Right ventricle myocardium superior (tissue), 1 donor: ENCODE results near the gene SLC10A4. TPM values are rescaled to one million over a fixed set of nuclear protein-coding genes. Genes with fewer than 3 reads are reported as not detected.
A peak's percentile ranks its signal among the peaks of the same experiment; 100 is the strongest.

Experiments used
- ATAC-seq: fragments of 200-7000 bp; cut with Tn5 transposase; one replicate; pipeline ENCODE4 v1.9.1; 2020; ENCODE audit warnings: mild to moderate bottlenecking; ENCODE audit not compliant: poor library complexity
- DNase-seq: peaks from one replicate; pipeline ENCODE4 v3.0.0-alpha.2; 2020
- intact Hi-C: fragments of 100-400 bp; cut with DNase I; formaldehyde crosslinking; loops from one replicate; pipeline ENCODE4 v1.11.2; 2022
- total RNA-seq: library from RNA; stranded (reverse); fragmentation: NEBNext Ultra II Directional; extraction: Animal tissue kit (Norgen Biotek cat#: 25700); gene quantifications from one replicate; pipeline ENCODE4 v1.2.1, GENCODE V29; 2021
- donor health status: DM: no; HTN: yes; CAD: no; lungs with severe emphysema.

The SLC10A4 gene
- total RNA-seq, 1 donor from 2014 or later: not detected

DNA sequence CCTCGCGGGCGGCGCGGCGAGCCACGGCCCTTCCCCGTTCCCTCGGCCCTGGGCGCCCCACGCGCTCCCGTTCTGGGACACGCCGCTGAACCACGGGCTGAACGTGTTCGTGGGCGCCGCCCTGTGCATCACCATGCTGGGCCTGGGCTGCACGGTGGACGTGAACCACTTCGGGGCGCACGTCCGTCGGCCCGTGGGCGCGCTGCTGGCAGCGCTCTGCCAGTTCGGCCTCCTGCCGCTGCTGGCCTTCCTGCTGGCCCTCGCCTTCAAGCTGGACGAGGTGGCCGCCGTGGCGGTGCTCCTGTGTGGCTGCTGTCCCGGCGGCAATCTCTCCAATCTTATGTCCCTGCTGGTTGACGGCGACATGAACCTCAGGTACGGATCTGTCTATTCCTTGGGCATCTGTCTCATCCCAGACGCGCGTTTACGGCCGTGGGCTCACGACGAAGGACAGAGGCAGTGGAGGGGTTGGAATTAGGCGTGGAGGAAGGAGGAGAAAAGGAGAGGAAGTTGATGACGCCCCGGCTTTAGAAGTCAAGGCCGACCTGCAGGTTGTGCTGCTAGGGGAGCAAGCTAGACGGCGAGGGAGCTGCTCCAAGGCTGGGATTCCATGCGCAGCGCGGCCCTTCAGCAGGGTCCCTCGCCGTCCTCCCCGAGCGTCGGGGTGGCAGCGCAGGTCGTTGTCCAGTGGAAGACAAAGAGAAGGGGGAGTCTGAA lies 792 bp downstream of the SLC10A4 start:
- DNase-seq (peak; percentile 36), ATAC-seq (no peak)
- intact Hi-C loops: no loop called here

DNA sequence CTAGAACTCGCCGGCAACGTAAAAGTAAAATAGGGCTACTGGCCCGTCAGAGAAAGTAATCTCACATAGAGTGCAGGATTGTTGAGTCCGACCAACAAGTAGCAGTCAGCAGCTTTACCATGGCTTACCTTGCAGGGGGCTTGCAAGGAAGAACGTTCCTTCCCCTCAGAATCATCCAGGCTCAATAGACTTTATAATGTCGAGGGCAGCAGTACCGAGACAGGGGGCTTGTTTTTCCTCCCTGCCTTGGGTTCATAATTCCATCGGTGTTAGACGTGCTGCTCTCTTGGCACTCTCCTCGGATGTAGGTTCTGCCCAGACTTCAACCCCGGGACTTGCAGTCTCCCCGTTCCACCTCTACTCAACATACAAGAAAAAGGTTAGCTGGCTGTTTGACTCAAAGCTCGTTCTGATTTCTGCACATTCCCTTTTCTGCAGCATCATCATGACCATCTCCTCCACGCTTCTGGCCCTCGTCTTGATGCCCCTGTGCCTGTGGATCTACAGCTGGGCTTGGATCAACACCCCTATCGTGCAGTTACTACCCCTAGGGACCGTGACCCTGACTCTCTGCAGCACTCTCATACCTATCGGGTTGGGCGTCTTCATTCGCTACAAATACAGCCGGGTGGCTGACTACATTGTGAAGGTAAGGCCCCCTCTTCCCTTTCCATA lies 1.5 kb downstream of the SLC10A4 start:
- intact Hi-C loops: no loop called here
- no peak for ATAC-seq

DNA sequence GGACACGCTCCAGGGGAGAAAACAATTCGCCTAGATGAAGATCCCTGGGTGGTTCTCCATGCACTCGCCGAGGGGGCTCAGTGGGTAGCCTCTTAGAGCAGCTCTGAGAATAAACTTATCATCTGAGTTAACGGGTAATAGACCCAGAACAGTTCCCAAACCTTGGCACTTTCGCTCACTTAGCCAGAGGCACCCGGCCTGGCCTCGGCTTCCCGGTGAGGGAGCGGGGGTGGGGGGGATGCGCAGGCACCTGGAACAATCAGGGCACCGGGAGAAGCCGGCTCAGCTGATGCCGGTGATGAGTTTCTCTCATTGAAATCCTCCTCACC lies 6.5 kb downstream of the SLC10A4 start:
- intact Hi-C loops: no loop called here
- ATAC-seq (no peak), DNase-seq (no peak)

More for the DNA sequence above, 1.5 kb downstream of the SLC10A4 start:
- DNase-seq: no peak

DNA sequence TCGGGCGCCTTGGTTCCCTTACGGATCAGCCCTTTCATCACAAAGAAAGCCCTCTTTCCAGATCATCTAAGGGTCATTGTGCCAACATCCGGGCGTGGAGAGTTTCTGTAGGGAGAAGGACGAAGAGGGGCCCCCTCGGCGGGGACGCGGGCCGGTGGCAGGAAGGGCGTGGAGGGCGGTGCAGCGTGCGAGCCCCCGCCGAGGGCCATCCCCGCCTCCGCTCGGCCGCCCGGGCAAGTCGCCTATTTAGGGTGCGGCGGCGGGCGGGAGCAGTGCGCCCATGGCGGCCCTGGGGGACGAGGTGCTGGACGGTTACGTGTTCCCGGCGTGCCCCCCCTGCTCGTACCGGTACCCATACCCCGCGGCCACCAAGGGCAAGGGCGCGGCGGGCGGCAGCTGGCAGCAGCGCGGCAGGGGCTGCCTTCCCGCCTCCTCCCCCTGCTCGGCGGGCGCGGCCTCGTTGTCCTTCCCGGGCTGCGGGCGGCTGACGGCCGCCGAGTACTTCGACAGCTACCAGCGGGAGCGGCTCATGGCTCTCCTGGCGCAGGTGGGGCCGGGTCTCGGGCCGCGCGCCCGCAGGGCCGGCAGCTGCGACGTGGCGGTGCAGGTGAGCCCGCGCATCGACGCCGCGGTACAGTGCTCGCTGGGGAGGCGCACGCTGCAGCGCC lies 7.0 kb downstream of the SLC10A4 start, which contains the start of gene ZAR1:
Gene ZAR1 (plus strand): TSS at position 241 of the 668 bp plus-strand sequence. CDS start 40 bp downstream, at position 281.
- DNase-seq: no peak
- no peak for ATAC-seq
- intact Hi-C loops: no loop called here

DNA sequence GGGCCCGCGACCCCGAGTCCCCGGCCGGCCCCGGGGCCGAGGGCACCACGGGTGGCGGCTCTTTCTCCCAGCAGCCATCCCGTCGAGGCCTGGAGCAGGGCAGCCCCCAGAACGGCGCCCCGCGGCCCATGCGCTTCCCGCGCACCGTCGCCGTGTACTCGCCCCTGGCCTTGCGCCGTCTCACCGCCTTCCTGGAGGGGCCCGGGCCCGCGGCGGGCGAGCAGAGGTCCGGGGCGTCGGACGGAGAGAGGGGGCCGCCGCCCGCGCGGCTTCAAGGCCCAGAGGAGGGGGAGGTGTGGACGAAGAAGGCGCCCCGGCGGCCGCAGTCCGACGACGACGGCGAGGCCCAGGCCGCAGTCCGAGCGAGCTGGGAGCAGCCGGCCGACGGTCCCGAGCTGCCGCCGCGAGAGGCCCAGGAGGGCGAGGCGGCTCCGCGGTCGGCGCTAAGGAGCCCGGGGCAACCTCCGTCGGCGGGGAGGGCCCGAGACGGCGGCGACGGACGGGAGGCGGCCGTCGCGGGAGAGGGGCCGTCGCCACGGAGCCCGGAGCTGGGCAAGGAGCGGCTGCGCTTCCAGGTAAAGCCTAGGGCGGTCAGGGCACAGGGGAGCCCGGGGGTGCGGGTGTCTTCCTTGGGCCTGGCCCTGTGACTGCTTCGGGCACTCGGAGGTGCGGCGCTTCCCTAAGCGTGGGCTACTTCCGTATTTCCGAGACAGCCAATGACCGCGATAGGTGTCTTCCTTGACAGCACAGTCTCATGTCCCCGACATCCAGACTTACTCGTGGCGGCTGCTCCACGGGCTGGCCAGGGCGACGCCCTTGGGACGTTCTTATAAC lies 7.8 kb downstream of the SLC10A4 start:
- no peak for DNase-seq
- intact Hi-C loops: no loop called here
- no peak for ATAC-seq

DNA sequence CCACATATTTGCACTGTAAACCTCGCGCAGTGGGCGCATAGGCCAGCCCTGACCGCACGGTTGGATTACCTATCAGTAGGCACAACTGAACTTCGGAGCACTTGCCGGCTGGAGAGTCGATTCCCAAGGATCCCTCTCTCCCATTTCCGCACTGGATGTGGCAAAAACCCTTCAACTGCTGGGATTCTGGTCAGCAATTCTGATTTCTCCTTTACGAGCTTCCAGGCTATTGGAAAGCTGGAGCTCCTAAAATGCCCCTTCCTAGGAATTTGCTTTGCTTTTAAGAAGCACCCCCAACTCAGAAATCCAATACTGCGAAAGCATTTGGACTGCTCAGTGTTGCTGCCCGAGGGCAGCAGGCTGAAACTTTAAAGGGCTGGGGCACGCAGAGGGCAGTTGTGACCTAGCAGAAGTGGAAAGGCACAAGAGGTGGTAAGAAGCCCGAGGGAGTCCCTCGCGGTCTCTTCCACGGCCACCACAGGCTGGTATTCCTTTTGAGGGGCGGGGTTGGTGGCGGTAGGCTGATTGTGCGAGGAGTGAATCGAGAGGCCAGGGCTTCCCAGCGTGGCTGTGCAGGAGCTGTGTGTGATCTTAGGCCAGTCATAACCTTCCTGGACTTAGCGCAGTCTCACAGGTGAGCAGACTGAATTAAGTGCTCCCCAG lies 8.5 kb downstream of the SLC10A4 start:
- DNase-seq (no peak), ATAC-seq (no peak)
- intact Hi-C loops: no loop called here

DNA sequence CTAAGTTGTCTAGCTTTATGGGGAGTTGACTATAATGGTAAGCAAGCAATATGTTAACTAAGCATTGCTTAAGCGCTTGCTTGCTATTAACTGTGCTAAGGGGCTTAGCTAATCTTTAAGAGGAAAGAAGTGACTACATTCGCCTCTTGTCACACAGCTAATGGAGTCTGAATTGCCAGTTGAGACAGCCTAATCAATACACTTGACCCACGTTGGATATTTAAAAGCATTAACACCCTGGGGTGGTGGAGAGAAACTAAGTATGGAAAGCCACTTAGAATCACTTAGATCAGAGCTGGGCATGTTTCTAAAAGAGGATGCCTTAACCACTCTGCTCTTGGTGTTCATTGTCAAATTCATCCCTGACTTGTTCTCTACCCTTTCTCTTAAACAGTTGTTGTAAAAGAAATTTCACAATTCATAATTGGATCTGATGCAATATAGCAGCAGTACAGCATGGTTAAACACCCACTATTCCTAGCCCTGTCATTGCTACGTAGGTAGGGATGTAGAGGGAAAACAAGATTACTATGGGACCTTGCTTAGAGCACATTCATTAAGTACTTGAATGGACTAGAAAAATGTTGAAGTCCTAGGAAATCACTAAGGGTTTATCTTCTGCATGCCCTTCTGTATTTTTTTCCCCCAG lies 10.4 kb downstream of the SLC10A4 start:
- DNase-seq: no peak
- intact Hi-C loops: no loop called here
- ATAC-seq: no peak

DNA sequence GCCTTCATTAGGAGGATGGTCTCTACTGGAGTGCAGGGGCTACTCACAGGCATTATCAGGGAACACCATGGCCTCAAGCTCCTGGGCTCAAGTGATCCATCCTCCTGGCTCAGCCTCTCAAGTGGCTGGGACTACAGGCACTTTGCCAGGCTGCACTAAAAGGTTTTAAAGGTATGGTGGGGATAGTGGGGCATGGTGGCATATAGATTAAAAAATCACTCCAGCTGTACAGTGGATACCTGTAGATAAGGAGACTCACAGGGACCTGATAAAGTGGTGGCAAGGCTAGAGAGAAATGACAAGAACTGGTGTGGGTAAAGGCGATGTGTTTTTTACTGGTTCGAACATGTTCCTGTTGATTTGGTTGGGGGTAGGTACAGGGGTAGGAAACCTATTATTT lies 12.8 kb downstream of the SLC10A4 start:
- ATAC-seq (no peak), DNase-seq (no peak)
- intact Hi-C loops: no loop called here

DNA sequence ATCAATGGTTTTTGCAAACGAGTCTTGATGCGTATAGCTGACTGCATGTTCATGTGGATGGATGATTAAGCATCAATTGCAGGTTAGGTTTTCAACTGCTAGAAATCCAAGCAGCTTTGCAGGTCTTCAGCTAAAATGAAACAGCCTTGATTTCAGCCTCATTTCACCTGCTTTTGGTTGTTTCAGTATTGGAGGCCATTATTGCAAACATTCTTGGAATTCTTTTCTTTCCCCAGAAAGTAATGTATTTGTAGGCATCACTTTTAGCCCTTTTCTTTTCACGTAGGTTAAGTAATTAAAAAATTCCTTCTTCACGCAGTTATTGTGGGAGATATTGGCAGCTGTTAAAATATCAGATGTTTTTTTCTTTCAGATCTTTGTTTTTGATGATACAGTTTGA lies 15.8 kb downstream of the SLC10A4 start:
- ATAC-seq (no peak), DNase-seq (no peak)
- intact Hi-C loops: no loop called here

DNA sequence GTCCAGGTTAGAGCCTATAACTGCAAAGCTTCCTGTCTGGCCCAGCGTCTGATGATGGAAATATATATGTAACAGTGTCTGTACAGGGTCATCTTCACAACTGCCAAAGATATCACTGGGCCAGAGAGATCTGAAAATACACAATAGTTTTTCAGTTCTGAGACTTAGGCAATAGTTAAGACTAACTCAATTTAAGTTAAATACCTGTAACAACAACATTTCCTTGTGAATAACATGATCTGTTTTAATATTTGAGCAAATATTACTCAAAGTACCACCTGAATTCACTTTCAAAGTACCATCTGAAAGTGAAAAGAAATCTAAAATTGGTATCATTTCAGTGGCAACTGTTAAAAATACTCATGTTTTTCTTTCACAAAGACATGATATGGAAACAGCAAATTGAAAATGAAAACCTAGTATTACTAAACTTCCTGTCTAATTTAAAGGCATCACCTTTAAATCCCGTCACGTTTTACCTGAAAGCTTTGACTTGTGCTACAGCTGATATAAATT lies 16.5 kb downstream of the SLC10A4 start:
- DNase-seq (no peak), ATAC-seq (no peak)
- intact Hi-C loops: no loop called here

DNA sequence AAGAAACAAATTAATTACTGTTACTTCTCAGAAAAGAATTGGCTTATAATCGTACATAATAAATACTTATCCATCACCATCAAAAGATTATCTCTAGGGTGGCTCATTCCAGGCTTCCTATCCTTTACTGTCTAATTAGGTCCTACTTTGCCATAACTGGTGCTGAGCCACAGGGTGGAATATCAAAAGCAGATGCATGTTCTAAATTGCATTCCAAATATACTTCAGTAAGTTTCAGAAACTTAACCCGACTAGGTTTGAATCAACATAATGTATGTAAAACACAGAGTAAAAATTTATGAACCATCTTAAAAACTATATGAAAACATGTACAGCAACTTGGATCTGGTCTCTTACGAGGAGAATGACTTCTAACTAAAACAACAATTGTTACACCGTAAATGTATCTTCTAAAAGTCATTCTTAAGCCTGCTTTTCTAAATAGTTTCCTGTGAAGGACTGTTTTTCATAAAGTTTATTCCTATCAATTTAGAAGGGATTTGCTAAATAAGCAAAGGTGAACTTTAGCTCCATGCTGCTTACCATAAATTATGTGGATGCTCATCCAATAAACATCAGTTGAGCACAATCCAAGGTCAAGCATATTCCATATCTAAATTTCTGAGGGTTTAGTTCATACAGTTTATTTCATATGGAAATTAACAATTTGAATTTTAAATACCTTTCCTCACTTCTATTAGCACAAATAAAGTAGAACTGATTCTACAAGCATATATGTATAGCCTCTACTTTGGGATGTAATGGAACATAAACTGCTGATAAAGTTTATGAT lies 20.3 kb downstream of the SLC10A4 start:
- ATAC-seq (no peak), DNase-seq (no peak)
- intact Hi-C loops: no loop called here

DNA sequence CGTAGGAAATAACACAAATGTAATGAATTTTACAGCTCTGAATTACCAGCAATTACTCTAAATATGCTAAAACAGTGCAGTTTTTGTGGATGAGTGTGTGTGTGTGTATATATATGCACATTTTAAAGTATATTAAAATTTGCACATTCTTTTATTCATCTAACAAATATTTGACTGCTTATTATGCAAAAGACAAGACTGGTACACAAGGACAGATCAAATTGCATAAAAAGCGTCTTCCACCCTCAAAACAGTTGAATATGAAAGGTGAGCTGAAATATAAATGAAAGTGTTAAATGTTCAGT lies 20.8 kb downstream of the SLC10A4 start:
- ATAC-seq (no peak), DNase-seq (no peak)
- intact Hi-C loops: no loop called here

DNA sequence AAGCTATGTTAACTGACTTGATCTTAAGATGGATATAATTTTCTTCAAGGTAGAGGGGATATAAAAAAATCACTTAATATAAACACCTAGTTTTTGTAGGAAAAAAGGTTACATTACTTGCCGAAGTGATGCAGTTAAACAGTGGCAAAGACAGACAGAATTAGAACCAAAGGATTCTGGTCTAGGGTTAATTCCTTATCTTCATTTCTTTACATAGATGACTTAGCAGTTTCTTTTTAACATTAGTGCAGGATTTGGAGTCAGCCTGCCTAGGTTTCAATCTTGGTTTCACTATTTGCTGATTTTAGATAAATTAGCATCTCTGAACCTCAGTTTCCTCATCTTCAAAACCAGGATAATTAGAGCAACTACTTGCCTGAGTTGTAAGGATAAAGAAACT lies 21.2 kb downstream of the SLC10A4 start:
- ATAC-seq: no peak
- intact Hi-C loops: no loop called here
- no peak for DNase-seq

DNA sequence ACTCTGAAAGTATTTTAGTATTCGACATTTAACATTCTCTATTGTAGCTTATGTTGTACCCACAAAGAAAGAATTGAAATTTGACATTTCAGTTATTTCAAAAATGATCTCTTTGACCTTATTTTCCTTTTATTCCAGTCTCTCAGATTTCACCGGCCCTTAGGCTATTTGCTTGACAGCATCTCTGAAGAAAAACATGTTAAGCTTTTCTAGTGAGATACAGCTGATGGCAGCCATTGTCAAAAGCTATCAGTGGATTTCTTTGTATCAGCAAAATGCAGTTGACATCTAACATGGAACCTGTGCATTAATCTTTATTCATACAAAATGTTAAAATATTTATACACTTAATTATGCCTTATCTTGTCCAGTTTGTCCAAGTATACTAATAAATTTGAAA lies 23.6 kb downstream of the SLC10A4 start:
- ATAC-seq (no peak), DNase-seq (no peak)
- intact Hi-C loops: no loop called here

DNA sequence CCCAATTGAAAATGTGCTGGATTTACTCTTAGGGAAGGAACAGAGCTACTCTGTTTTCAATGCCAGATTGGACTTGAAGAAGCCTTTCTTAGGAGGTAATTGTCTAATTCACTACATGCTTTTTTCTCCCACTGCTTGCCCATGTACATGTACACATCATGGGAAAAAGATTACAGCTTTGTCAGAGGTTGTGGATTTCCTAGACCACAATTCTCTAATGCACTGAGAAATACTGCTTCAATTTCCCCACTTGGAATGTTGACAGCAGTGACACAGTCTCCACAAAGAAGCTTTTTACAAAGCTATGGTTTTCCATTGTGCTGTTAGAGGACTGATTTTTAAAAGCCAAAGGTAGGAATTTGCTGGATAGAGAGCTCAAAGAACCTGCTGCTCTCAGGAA lies 26.4 kb downstream of the SLC10A4 start:
- DNase-seq: no peak
- intact Hi-C loops: no loop called here
- no peak for ATAC-seq

DNA sequence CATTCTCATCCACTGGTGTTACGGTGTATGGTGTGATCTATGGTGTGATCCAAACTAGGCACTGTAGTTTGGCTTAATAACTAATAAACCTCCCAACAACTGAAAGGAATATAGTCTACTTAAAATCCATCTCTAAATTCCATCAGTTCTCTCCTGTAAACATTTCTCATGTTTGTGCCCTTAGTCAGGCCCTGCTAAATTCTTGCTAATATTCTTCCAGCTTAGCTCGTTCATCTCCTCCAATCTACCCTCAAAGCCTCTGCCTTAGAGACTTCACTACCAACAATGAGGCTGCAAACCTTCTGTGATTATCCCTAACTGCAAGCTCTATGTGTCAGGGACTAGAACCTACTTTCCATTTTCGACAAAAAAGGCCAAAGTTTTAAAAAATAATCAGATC lies 35.0 kb downstream of the SLC10A4 start:
- intact Hi-C loops: no loop called here
- ATAC-seq: no peak

DNA sequence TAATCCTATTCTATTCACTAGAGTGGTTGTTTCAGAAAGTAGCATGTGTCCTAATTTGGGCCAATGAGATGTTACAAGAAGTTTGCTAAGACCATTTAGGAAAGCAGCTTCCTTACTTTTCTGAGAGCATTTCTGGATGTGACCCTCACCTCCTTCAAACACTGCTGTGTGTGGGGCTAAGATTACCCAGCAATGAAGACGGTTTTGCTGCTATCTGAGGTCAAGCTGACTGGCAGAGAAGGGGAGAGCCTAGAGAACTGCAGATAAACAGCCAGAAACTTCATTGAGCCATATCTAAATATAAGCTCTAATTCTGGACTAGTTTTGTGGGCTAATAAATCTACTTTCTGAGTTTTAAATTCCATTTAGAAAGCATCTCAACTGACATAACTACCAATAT lies 43.3 kb downstream of the SLC10A4 start:
- intact Hi-C loops: no loop called here

More for the DNA sequence above, 35.0 kb downstream of the SLC10A4 start:
- DNase-seq: no peak

More for the DNA sequence above, 43.3 kb downstream of the SLC10A4 start:
- no peak for DNase-seq
- no peak for ATAC-seq
